Retina (tissue), 1 donor: ENCODE results near the gene GRM5.
A peak's percentile ranks its signal among the peaks of the same experiment; 100 is the strongest.
"Not testable (repeated sequence)": the region's sequence is repeated elsewhere in the genome, so short reads cannot be mapped to it uniquely, and the experiment has no call there.

ENCODE experiments used
- DNase-seq: peaks from one replicate; pipeline ENCODE4 v3.0.0-alpha.2; 2016

Gene GRM5

GRCh38 chr11:88972210-88972609, 93.6 kb downstream of the GRM5 start:
- no peak for DNase-seq

GRCh38 chr11:88961621-88962020, 104.2 kb downstream of the GRM5 start:
- DNase-seq, result not testable (repeated sequence)

GRCh38 chr11:88959857-88960256, 105.9 kb downstream of the GRM5 start:
- not testable (repeated sequence) for DNase-seq

GRCh38 chr11:88950975-88951374, 114.8 kb downstream of the GRM5 start:
- DNase-seq, result no peak

GRCh38 chr11:88948908-88949307, 116.9 kb downstream of the GRM5 start:
- DNase-seq, result not testable (repeated sequence)

- not testable (repeated sequence) for DNase-seq
Observed at GRCh38 chr11:88947843-88948572, 117.8 kb downstream of the GRM5 start.

- not testable (repeated sequence) for DNase-seq
Observed at GRCh38 chr11:88929665-88930064, 136.1 kb downstream of the GRM5 start.

- DNase-seq, result not testable (repeated sequence)
Observed at GRCh38 chr11:88917065-88917464, 148.7 kb downstream of the GRM5 start.

GRCh38 chr11:88909500-88909899, 156.3 kb downstream of the GRM5 start:
- DNase-seq, result no peak

- not testable (repeated sequence) for DNase-seq
Observed at GRCh38 chr11:88901436-88901835, 164.3 kb downstream of the GRM5 start.

- not testable (repeated sequence) for DNase-seq
Observed at GRCh38 chr11:88888855-88889254, 176.9 kb downstream of the GRM5 start.

- no peak for DNase-seq
Observed at GRCh38 chr11:88886796-88887195, 179.0 kb downstream of the GRM5 start.

- not testable (repeated sequence) for DNase-seq
Observed at GRCh38 chr11:88882800-88883199, 183.0 kb downstream of the GRM5 start.

GRCh38 chr11:88861618-88862017, 204.2 kb downstream of the GRM5 start:
- no peak for DNase-seq

GRCh38 chr11:88860431-88860830, 205.4 kb downstream of the GRM5 start:
- DNase-seq, result peak; percentile 46

- DNase-seq, result not testable (repeated sequence)
Observed at GRCh38 chr11:88853963-88854362, 211.8 kb downstream of the GRM5 start.

- DNase-seq, result not testable (repeated sequence)
Observed at GRCh38 chr11:88851547-88851946, 214.2 kb downstream of the GRM5 start.

- not testable (repeated sequence) for DNase-seq
Observed at GRCh38 chr11:88849773-88850172, 216.0 kb downstream of the GRM5 start.

GRCh38 chr11:88849368-88849767, 216.4 kb downstream of the GRM5 start:
- no peak for DNase-seq

GRCh38 chr11:88846266-88846665, 219.5 kb downstream of the GRM5 start:
- not testable (repeated sequence) for DNase-seq

GRCh38 chr11:88844941-88845340, 220.8 kb downstream of the GRM5 start:
- DNase-seq, result not testable (repeated sequence)

GRCh38 chr11:88843766-88844426, 221.9 kb downstream of the GRM5 start:
- DNase-seq, result not testable (repeated sequence)

GRCh38 chr11:88838139-88838538, 227.6 kb downstream of the GRM5 start:
- not testable (repeated sequence) for DNase-seq

- DNase-seq, result not testable (repeated sequence)
Observed at GRCh38 chr11:88835709-88836108, 230.1 kb downstream of the GRM5 start.
